PFSK-1 (cell line): Measurements from ENCODE around the gene TXLNG.

Source experiments
- POLR2AphosphoS5 ChIP-seq: IDR thresholded peaks from 2 replicates; pipeline ENCODE4 v1.6.1; 2012; ENCODE audit warnings: low read depth, mild to moderate bottlenecking, control low read depth, low read length, moderate library complexity
- REST ChIP-seq, 2 experiments: IDR thresholded peaks; 2 replicates each; pipeline versions ENCODE4 v1.6.1 to v1.8.0; 2011 to 2012; ENCODE audit warnings: low read depth in 2 of 2, low read length in 2 of 2, control low read depth in 1 of 2, inconsistent platforms in 1 of 2, mild to moderate bottlenecking in 1 of 2, moderate library complexity in 1 of 2; ENCODE audit not compliant: insufficient read depth in 1 of 2

- TF ChIP-seq REST (IDR thresholded peaks at IDR 0.05; ENCODE audit: insufficient read depth in 1 of 2, low read depth in 2 of 2, low read length in 2 of 2) (no peak), POLR2AphosphoS5 (no peak)
These were observed 36.5 kb downstream of the TXLNG start for GRCh38 chrX:16822723-16823122.
